GM12878 (cell line): Measurements from ENCODE around the gene PLXND1. TPM values are rescaled to one million over a fixed set of nuclear protein-coding genes. Genes with fewer than 3 reads are reported as not detected.

ENCODE experiments used
- ATAC-seq: fragments of 200-7000 bp; cut with Tn5 transposase; 3 replicates; pipeline ENCODE4 v1.9.1; 2020; ENCODE audit warnings: mild to moderate bottlenecking, moderate library complexity
- BruUV-seq: library from RNA; stranded (reverse); fragments of 400-500 nt; replicated peaks from 2 replicates; lab custom pipeline; 2021; lab: Mats Ljungman, UMichigan
- CTCF ChIA-PET: fragments of 300-600 bp; sonication (Branson Sonifier 250); formaldehyde crosslinking; extraction: SDS; loops from one replicate; lab custom pipeline; 2021; ENCODE audit warnings: inconsistent platforms; lab: Yijun Ruan, JAX
- POLR2A ChIA-PET: fragments of 350-600 bp; formaldehyde crosslinking; extraction: SDS; loops from one replicate; lab custom pipeline; 2021; ENCODE audit warnings: inconsistent platforms; lab: Charles Lee
- RAD21 ChIA-PET: fragments of 300-600 bp; sonication (Branson Sonifier 250); formaldehyde crosslinking; loops from one replicate; lab custom pipeline; 2023; ENCODE audit warnings: antibody characterized with exemption; ENCODE audit not compliant: unreplicated experiment; lab: Charles Lee
- SMC1A ChIA-PET: fragments of 300-600 bp; sonication (Branson Sonifier 250); formaldehyde crosslinking; loops from one replicate; lab custom pipeline; 2023; ENCODE audit not compliant: unreplicated experiment, uncharacterized antibody; lab: Charles Lee
- DNase-seq: peaks from one replicate; pipeline ENCODE4 v3.0.0-alpha.2; 2011; ENCODE audit warnings: low read depth, low spot score
- FAIRE-seq: peaks from 3 replicates; lab custom pipeline; 2011; peaks lifted over from hg19 to GRCh38; lab: Jason Lieb, UNC
- H2AFZ ChIP-seq: 2 replicates; pipeline ENCODE4 v1.6.0; 2011; ENCODE audit warnings: low read depth, low read length, control low read depth; ENCODE audit not compliant: control insufficient read depth
- H3K27ac ChIP-seq: 2 replicates; pipeline ENCODE4 v1.5.1; 2011; ENCODE audit warnings: control low read depth; ENCODE audit not compliant: control insufficient read depth, insufficient read depth
- H3K27me3 ChIP-seq, 2 experiments: replicated peaks in 1 of 2; 2 replicates each; pipeline versions ENCODE4 v1.6.0 to v1.6.1; 2011; ENCODE audit warnings: low read length in 1 of 2; ENCODE audit not compliant: control insufficient read depth in 2 of 2, insufficient read depth in 2 of 2
- H3K36me3 ChIP-seq, 2 experiments: 2 replicates each; pipeline ENCODE4 v1.5.1; 2011; ENCODE audit warnings: low read length in 1 of 2; ENCODE audit not compliant: control insufficient read depth in 2 of 2, insufficient read depth in 2 of 2
- H3K4me1 ChIP-seq: 2 replicates; pipeline ENCODE4 v1.6.1; 2011; ENCODE audit warnings: mild to moderate bottlenecking, low read length, moderate library complexity, mixed read lengths; ENCODE audit not compliant: control insufficient read depth, insufficient read depth
- H3K4me2 ChIP-seq: 2 replicates; pipeline ENCODE4 v1.6.0; 2011; ENCODE audit warnings: control low read depth; ENCODE audit not compliant: control insufficient read depth, insufficient read depth
- H3K4me3 ChIP-seq: fragments of 200-600 bp; sonication (generic); 2 replicates; pipeline ENCODE4 v1.5.1; 2016
- H3K79me2 ChIP-seq: 2 replicates; pipeline ENCODE4 v1.6.0; 2011; ENCODE audit warnings: low read length; ENCODE audit not compliant: control insufficient read depth, insufficient read depth
- H3K9ac ChIP-seq: 2 replicates; pipeline ENCODE4 v1.8.0; 2011; ENCODE audit warnings: low read length, control low read depth, mixed read lengths; ENCODE audit not compliant: control insufficient read depth, insufficient read depth
- H3K9me3 ChIP-seq: replicated peaks from 3 replicates; pipeline ENCODE4 v1.5.1; 2011; ENCODE audit warnings: mild to moderate bottlenecking, low read length; ENCODE audit not compliant: control insufficient read depth, insufficient read depth
- H4K20me1 ChIP-seq: 2 replicates; pipeline ENCODE4 v1.6.0; 2011; ENCODE audit not compliant: control insufficient read depth, insufficient read depth
- CTCF ChIP-seq, 3 experiments: IDR thresholded peaks in 2 of 3; conservative IDR thresholded peaks in 1 of 3; 2 replicates each; pipeline ENCODE4 v1.5.1; 2011; ENCODE audit warnings: low read depth in 3 of 3, low read length in 3 of 3, mild to moderate bottlenecking in 3 of 3, control low read depth in 2 of 3, moderate library complexity in 2 of 3, inconsistent platforms in 1 of 3, mixed read lengths in 1 of 3; ENCODE audit not compliant: control insufficient read depth in 2 of 3, insufficient read depth in 1 of 3; ENCODE audit errors: extremely low read depth in 1 of 3
- PKNOX1 ChIP-seq: fragments of 450-650 bp; IDR thresholded peaks from 2 replicates; pipeline ENCODE4 v1.6.1; 2016; ENCODE audit warnings: mild to moderate bottlenecking
- ZNF384 ChIP-seq: IDR thresholded peaks from 2 replicates; pipeline ENCODE4 v1.6.1; 2012; ENCODE audit warnings: low read depth, mild to moderate bottlenecking, low read length, improper control_type of control experiment, borderline replicate concordance
- WGBS: methylation state at CpG from one replicate; pipeline ENCODE4 v1.1.6; 2016; ENCODE audit warnings: low lambda C conversion rate; ENCODE audit not compliant: insufficient replicate concordance, insufficient coverage; ENCODE audit errors: missing lambda C conversion rate; 5-methylcytosine and 5-hydroxymethylcytosine counted together
- in situ Hi-C: fragments of 300-500 bp; cut with MboI; formaldehyde crosslinking; loops from 9 replicates; pipeline ENCODE4 v1.14.3; 2018; ENCODE audit warnings: mixed read lengths
- intact Hi-C: fragments of 100-400 bp; cut with micrococcal nuclease; formaldehyde crosslinking; loops from one replicate; pipeline ENCODE4 v1.14.2; 2022; ENCODE audit not compliant: unreplicated experiment
- polyA plus RNA-seq, 11 experiments: library from polyadenylated mRNA; depleted of rRNA in 4 of 11; unstranded in 6 of 11; stranded (reverse) in 5 of 11; fragments of >200 nt; fragmentation: Nextera tagmentation in 4 of 11; fragmentation: Illumina TruSeq in 1 of 11; extraction: Ambion mirVana in 4 of 11; extraction: Trizol in 1 of 11; gene quantifications; 1 replicate in 1 of 11; 2 replicates in 10 of 11; pipeline versions ENCODE4 v1.2.1 to v1.2.3, GENCODE V29; 2011 to 2016; ENCODE audit warnings: inconsistent platforms in 2 of 11, missing spikeins in 2 of 11, low read depth in 1 of 11
- total RNA-seq, 4 experiments: library from RNA; depleted of rRNA in 3 of 4; stranded (reverse); fragments of >200 nt in 3 of 4; fragmentation: Illumina TruSeq in 1 of 4; extraction: Trizol in 1 of 4; gene quantifications; 2 replicates each; pipeline versions ENCODE4 v1.2.1 to v1.2.3, GENCODE V29; 2013 to 2021

The PLXND1 gene
- total and polyA plus RNA-seq, 10 of the 15 experiments (the other 5 are each of a cell fraction or from before 2014, with no cell fraction given): 0.01 to 2.3 (median 0.72) TPM; not detected in 7

GRCh38 chr3:129623447-129624118 is 17.1 kb upstream of the PLXND1 start:
- Histone ChIP-seq H3K27me3 (no peaks in the 10 kb centered on the region; a peak in 2 of 4 replicates), H3K4me1 (peaks cover 3% of the 10 kb centered on the region), H3K27ac (no peak overlapping the region), H3K79me2 (no peaks in the 10 kb centered on the region; the same call in 1 of the 2 replicates)
- TF ChIP-seq PKNOX1 (no peak), CTCF (IDR thresholded peaks at IDR 0.05 in 2 of 3, conservative IDR thresholded peaks at IDR 0.05 in 1 of 3; ENCODE audit: control insufficient read depth in 2 of 3, extremely low read depth in 1 of 3, insufficient read depth in 1 of 3, low read depth in 3 of 3, low read length in 3 of 3) (0 out of 6 replicates have a peak, but pooled peaks of 1 of the 3 experiments have one; percentile 1), ZNF384 (no peak)
- TF ChIP-seq, all 136 proteins: peak for 1
- no TSS peak for BruUV-seq
- H3K36me3 ChIP-seq: no peaks in the 10 kb centered on the region
- H3K4me2 ChIP-seq: no peak overlapping the region
- CTCF ChIA-PET: no interaction called here
- POLR2A ChIA-PET: no interaction called here
- WGBS: 47% methylated on average over 17 of the region's 17 CpGs
- no peak for ATAC-seq
- H3K9me3 ChIP-seq: no peaks in the 10 kb centered on the region
- DNase-seq: no peak
- no peak for FAIRE-seq
- intact Hi-C loops (loop anchor here (10.0 kb wide), 1 partner anchor 239 kb away; no protein-coding TSS in a partner anchor), in situ Hi-C loops (no loop called here)
- SMC1A ChIA-PET: no interaction called here
- H3K4me3 ChIP-seq: no peak overlapping the region
- H4K20me1 ChIP-seq: no peaks in the 10 kb centered on the region
- no peak overlapping the region for H2AFZ ChIP-seq
- no peak overlapping the region for H3K9ac ChIP-seq
- RAD21 ChIA-PET: no interaction called here
